Measurements from ENCODE around the gene AZI2. TPM values are rescaled to one million over a fixed set of nuclear protein-coding genes. Genes with fewer than 3 reads are reported as not detected.
A peak's percentile ranks its signal among the peaks of the same experiment; 100 is the strongest.

AZI2 gene
- total RNA-seq, 2 experiments from 2014 or later, result 27.4 to 31.5 TPM

DNA sequence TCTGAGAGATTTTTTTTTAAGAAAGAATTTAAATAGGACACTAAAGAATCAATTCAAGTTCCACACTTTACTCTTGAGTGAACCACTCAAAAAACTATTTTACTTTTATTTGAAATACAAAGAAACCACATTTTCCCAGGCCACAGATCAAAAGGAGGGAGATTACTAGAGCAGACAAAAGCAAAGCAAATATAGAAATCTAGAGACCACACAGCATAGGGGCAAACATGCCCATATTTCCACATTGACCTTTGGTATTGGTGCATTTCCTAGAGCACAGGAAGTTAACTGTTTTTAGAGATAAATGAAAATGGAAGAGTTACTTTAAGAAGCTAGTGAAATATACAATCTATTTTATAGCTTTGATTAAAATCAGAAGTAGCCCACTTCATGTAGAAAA is 27.6 kb downstream of the AZI2 start:
- Mint-ChIP-seq H3K9me3 (no peaks in the 10 kb centered on the region), H3K36me3 (ENCODE audit: low read depth) (peaks cover 64% of the 10 kb centered on the region), H3K27ac (peak overlapping the region; percentile 19), H3K27me3 (no peaks in the 10 kb centered on the region), H3K4me3 (no peak overlapping the region), H3K4me1 (ENCODE audit: low read depth) (peaks cover 13% of the 10 kb centered on the region)
- POLR2A ChIA-PET, result interaction anchor here (1.1 kb wide), 1 partner anchor 605 kb away, joined by 3 read pairs; no protein-coding TSS in a partner anchor
- peaks cover 27% of the 10 kb centered on the region for H3K36me3 ChIP-seq (ENCODE audit: insufficient read depth, low read length)
- no peaks in the 10 kb centered on the region for H3K27me3 ChIP-seq (ENCODE audit: control insufficient read depth in 1 of 2, insufficient read depth in 2 of 2, low read length in 2 of 2)
- no peak overlapping the region for H3K4me3 ChIP-seq (ENCODE audit: low read length)
- ATAC-seq (ENCODE audit: poor library complexity) (no peak), DNase-seq (no peak)
- H3K4me1 ChIP-seq (ENCODE audit: insufficient read depth, low read length), result no peaks in the 10 kb centered on the region
- TF ChIP-seq, protein P1, sequence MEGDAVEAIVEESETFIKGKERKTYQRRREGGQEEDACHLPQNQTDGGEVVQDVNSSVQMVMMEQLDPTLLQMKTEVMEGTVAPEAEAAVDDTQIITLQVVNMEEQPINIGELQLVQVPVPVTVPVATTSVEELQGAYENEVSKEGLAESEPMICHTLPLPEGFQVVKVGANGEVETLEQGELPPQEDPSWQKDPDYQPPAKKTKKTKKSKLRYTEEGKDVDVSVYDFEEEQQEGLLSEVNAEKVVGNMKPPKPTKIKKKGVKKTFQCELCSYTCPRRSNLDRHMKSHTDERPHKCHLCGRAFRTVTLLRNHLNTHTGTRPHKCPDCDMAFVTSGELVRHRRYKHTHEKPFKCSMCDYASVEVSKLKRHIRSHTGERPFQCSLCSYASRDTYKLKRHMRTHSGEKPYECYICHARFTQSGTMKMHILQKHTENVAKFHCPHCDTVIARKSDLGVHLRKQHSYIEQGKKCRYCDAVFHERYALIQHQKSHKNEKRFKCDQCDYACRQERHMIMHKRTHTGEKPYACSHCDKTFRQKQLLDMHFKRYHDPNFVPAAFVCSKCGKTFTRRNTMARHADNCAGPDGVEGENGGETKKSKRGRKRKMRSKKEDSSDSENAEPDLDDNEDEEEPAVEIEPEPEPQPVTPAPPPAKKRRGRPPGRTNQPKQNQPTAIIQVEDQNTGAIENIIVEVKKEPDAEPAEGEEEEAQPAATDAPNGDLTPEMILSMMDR (IDR thresholded peaks at IDR 0.05), result no peak
- H3K27ac ChIP-seq (ENCODE audit: low read depth in 1 of 2, low read length in 2 of 2), result no peak overlapping the region
- CTCF ChIA-PET, result interaction anchor here (1.8 kb wide), 1 partner anchor 28 kb away, joined by 5 read pairs; the partner anchor contains the start of genes AZI2 and ZCWPW2
- no peaks in the 10 kb centered on the region for H3K9me3 ChIP-seq (ENCODE audit: control insufficient read depth in 1 of 2, insufficient read depth in 1 of 2, low read length in 2 of 2)
- intact Hi-C loops (cut with DNase I, micrococcal nuclease), result no loop called here

DNA sequence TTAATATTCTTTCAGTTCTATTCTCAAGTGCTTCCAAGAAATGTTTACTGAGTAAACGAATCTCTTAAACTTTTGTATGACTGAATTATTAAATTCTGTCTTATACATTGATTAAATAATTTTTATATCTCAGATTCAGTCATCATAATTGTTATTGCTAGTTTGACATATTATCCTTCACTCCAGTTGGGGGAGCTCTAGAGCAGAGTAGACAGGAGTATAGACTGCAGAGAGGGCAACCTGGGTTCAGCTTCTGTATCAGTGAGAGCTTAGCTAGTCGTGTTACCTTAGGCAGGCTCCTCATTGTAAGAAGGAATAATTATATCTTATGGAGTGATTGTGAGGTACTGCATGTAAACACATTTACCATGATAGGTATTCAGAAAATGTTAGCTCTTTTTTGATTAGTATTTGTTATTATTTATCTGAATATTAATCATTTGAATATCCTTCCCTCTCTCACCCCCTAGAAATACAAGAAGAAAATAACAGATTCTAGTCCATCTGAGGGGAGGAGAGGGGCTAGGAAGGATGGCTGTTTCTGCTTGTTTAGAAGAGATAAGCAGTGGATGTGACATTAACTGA is 31.1 kb downstream of the AZI2 start:
- intact Hi-C loops (cut with DNase I, micrococcal nuclease), result no loop called here
- H3K9me3 ChIP-seq (ENCODE audit: control insufficient read depth in 1 of 2, insufficient read depth in 1 of 2, low read length in 2 of 2), result no peaks in the 10 kb centered on the region
- TF ChIP-seq, protein P1 (IDR thresholded peaks at IDR 0.05), result peak; percentile 71
- no peaks in the 10 kb centered on the region for H3K4me1 ChIP-seq (ENCODE audit: insufficient read depth, low read length)
- ChIA-PET POLR2A (interaction anchor here (0.9 to 1.1 kb wide), 3 partner anchors 9 to 605 kb away, joined by 3 to 6 read pairs (median 4); partner anchors contain the start of gene EOMES), CTCF (interaction anchor here (0.5 to 1.8 kb wide), 10 partner anchors 10 to 606 kb away, joined by 3 to 25 read pairs (median 3); partner anchors contain the start of genes AZI2 and ZCWPW2)
- ATAC-seq (ENCODE audit: poor library complexity) (peak; percentile 99), DNase-seq (peak in 8 of 14 experiments; percentile 1 to 77 (median 27))
- peaks cover 35% of the 10 kb centered on the region for H3K36me3 Mint-ChIP-seq (ENCODE audit: low read depth)
- no peak overlapping the region for H3K4me3 ChIP-seq (ENCODE audit: low read length)
- H3K4me1 Mint-ChIP-seq (ENCODE audit: low read depth), result peaks cover 5% of the 10 kb centered on the region
- H3K27ac ChIP-seq (ENCODE audit: low read depth in 1 of 2, low read length in 2 of 2), result no peak overlapping the region
- no peaks in the 10 kb centered on the region for H3K27me3 ChIP-seq (ENCODE audit: control insufficient read depth in 1 of 2, insufficient read depth in 2 of 2, low read length in 2 of 2)
- H3K9me3 Mint-ChIP-seq, result no peaks in the 10 kb centered on the region
- H3K36me3 ChIP-seq (ENCODE audit: insufficient read depth, low read length), result peaks cover 10% of the 10 kb centered on the region
- no peaks in the 10 kb centered on the region for H3K27me3 Mint-ChIP-seq
- no peak overlapping the region for H3K4me3 Mint-ChIP-seq
- peak overlapping the region; percentile 20 for H3K27ac Mint-ChIP-seq

DNA sequence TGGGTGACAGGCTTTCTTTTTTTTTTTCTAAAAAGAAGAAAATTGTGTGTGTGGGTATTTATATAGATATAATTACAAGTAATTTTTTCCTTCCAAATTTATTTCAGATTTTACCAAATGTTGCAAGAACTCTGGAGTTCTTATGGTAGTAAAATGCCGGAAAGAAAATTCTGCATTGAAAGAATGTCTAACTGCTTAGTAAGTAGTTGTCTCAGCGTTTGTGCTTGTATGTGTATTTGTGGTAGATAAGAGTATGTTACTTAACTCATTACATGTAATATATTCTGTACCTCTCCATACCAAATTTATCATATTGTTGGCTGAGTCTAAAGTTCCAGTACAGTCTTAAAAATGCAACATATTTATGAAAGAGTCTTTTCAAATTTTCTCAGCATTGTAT is 32.4 kb downstream of the AZI2 start:
- H3K9me3 ChIP-seq (ENCODE audit: control insufficient read depth in 1 of 2, insufficient read depth in 1 of 2, low read length in 2 of 2), result no peaks in the 10 kb centered on the region
- intact Hi-C loops (cut with DNase I, micrococcal nuclease), result no loop called here
- Mint-ChIP-seq H3K36me3 (ENCODE audit: low read depth) (peaks cover 24% of the 10 kb centered on the region), H3K27ac (no peak overlapping the region), H3K27me3 (no peaks in the 10 kb centered on the region), H3K4me3 (no peak overlapping the region), H3K9me3 (no peaks in the 10 kb centered on the region), H3K4me1 (ENCODE audit: low read depth) (peaks cover 5% of the 10 kb centered on the region)
- ATAC-seq (ENCODE audit: poor library complexity), result no peak
- no peak overlapping the region for H3K27ac ChIP-seq (ENCODE audit: low read depth in 1 of 2, low read length in 2 of 2)
- peaks cover 7% of the 10 kb centered on the region for H3K36me3 ChIP-seq (ENCODE audit: insufficient read depth, low read length)
- DNase-seq, result no peak
- POLR2A ChIA-PET, result no interaction called here
- CTCF ChIA-PET, result no interaction called here
- TF ChIP-seq, protein P1 (IDR thresholded peaks at IDR 0.05), result no peak
- no peaks in the 10 kb centered on the region for H3K27me3 ChIP-seq (ENCODE audit: control insufficient read depth in 1 of 2, insufficient read depth in 2 of 2, low read length in 2 of 2)
- H3K4me3 ChIP-seq (ENCODE audit: low read length), result no peak overlapping the region
- H3K4me1 ChIP-seq (ENCODE audit: insufficient read depth, low read length), result no peaks in the 10 kb centered on the region

Measured in CD4-positive, alpha-beta T cell (primary cell).